ENCODE results near the gene XRCC4. TPM values are rescaled to one million over a fixed set of nuclear protein-coding genes. Genes with fewer than 3 reads are reported as not detected.

The XRCC4 gene
- total RNA-seq, 3 donors from 2014 or later, result 6.4 to 8.3 (median 8.1) TPM

DNA sequence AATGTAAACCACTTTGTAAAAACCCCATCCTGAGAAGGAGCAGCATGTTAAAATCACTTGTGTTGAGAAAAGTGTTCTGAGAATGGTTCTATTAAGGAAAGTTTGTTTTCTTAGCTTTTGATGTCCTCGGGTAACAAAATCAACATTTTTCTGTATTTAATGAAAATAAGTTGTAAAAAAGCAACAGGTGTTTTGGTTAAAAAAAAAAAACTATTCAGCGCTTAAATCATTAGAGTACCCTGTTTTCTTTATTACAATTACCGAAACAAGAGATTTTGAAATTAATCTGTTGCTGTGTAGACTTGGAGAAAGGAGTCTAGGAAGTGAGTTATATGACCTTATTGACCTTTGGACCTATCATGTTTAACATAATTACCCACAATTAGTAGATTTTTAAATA is 167.7 kb downstream of the XRCC4 start:
- H3K4me1 ChIP-seq (ENCODE audit: low read depth), result no peaks in the 10 kb centered on the region
- intact Hi-C loops (cut with DNase I, micrococcal nuclease), result no loop called here
- H3K36me3 ChIP-seq (ENCODE audit: low read depth), result no peaks in the 10 kb centered on the region
- no peak for DNase-seq
- no peak overlapping the region for H3K4me3 ChIP-seq
- H3K9me3 ChIP-seq, result no peaks in the 10 kb centered on the region
- TF ChIP-seq, protein P1, sequence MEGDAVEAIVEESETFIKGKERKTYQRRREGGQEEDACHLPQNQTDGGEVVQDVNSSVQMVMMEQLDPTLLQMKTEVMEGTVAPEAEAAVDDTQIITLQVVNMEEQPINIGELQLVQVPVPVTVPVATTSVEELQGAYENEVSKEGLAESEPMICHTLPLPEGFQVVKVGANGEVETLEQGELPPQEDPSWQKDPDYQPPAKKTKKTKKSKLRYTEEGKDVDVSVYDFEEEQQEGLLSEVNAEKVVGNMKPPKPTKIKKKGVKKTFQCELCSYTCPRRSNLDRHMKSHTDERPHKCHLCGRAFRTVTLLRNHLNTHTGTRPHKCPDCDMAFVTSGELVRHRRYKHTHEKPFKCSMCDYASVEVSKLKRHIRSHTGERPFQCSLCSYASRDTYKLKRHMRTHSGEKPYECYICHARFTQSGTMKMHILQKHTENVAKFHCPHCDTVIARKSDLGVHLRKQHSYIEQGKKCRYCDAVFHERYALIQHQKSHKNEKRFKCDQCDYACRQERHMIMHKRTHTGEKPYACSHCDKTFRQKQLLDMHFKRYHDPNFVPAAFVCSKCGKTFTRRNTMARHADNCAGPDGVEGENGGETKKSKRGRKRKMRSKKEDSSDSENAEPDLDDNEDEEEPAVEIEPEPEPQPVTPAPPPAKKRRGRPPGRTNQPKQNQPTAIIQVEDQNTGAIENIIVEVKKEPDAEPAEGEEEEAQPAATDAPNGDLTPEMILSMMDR (IDR thresholded peaks at IDR 0.05), result no peak
- ATAC-seq, result no peak

DNA sequence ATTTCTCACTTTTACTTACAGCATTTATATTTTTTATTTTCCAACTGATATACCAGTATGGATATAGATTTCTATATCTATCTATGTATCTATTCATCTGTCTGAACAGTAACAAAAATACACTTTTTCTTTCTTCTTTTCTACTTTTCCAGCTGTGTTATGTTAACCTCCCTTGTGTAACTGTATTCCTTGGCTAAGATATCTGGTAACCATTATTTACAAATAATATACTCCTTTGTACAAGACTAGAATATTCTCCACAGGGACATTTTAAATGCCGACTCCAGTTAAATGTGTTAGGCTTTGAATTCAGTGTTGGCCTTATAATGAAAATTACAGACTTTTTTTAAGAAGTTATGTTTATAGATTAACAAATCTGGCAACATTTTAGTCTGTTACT is 168.7 kb downstream of the XRCC4 start:
- intact Hi-C loops (cut with DNase I, micrococcal nuclease), result no loop called here
- no peak for ATAC-seq

DNA sequence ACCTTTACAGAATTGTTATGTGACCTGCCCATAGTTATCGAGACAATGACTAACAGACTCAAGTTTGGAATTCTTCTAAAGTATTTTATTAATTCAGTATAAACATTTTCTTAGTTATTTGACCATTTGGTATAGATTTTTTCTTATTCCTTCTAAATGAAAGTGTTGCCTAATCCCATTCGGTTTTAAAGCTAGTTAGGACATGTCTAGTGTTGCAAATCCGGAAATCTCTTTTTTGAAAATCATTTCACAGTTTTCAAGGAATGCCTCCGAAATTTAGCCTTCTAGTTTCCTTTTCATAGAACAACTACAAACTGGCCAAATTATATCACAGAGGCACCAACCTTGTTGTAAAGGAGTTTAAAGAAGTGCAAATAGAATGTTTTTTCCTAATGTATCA is 171.8 kb downstream of the XRCC4 start:
- H3K4me3 ChIP-seq, result no peak overlapping the region
- no peaks in the 10 kb centered on the region for H3K4me1 ChIP-seq (ENCODE audit: low read depth)
- H3K36me3 ChIP-seq (ENCODE audit: low read depth), result no peaks in the 10 kb centered on the region
- intact Hi-C loops (cut with DNase I, micrococcal nuclease), result no loop called here
- no peak for ATAC-seq
- TF ChIP-seq, protein P1 (IDR thresholded peaks at IDR 0.05), result no peak
- no peak for DNase-seq
- H3K9me3 ChIP-seq, result no peaks in the 10 kb centered on the region

More for the DNA sequence above, 168.7 kb downstream of the XRCC4 start:
- no peaks in the 10 kb centered on the region for H3K36me3 ChIP-seq (ENCODE audit: low read depth)
- H3K9me3 ChIP-seq, result no peaks in the 10 kb centered on the region
- no peaks in the 10 kb centered on the region for H3K4me1 ChIP-seq (ENCODE audit: low read depth)
- H3K4me3 ChIP-seq, result no peak overlapping the region
- no peak for DNase-seq
- TF ChIP-seq, protein P1 (IDR thresholded peaks at IDR 0.05), result no peak

GRCh38 chr5:83251849-83252248 is 174.5 kb downstream of the XRCC4 start:
- intact Hi-C loops (cut with DNase I, micrococcal nuclease), result no loop called here
- no peak for DNase-seq
- Histone ChIP-seq H3K4me1 (ENCODE audit: low read depth) (no peaks in the 10 kb centered on the region), H3K4me3 (no peak overlapping the region), H3K9me3 (no peaks in the 10 kb centered on the region), H3K36me3 (ENCODE audit: low read depth) (no peaks in the 10 kb centered on the region)
- TF ChIP-seq, protein P1 (IDR thresholded peaks at IDR 0.05), result no peak
- ATAC-seq, result no peak

DNA sequence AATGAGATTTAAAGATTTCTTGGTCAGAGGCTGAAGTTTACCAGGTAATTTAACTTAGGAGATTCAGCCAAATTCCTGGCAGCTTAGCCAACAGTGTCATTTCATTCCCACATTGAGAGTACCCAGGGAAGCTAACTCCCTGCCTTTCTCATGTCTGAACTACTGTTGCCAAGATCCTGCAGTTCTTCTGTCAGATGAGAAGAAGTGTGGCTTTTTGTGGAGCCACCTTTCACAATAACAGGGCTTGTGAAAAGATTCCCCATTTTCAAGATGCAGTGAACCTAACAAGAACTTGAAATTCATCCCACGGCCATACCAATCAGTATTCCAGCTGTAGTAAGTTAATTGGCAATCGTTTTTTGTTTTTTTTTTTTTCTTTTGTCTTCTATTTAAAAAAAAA is 176.4 kb downstream of the XRCC4 start:
- DNase-seq, result no peak
- intact Hi-C loops (cut with DNase I, micrococcal nuclease), result no loop called here
- no peaks in the 10 kb centered on the region for H3K36me3 ChIP-seq (ENCODE audit: low read depth)
- H3K4me3 ChIP-seq, result no peak overlapping the region
- no peak for ATAC-seq
- no peaks in the 10 kb centered on the region for H3K9me3 ChIP-seq
- no peaks in the 10 kb centered on the region for H3K4me1 ChIP-seq (ENCODE audit: low read depth)
- TF ChIP-seq, protein P1 (IDR thresholded peaks at IDR 0.05), result no peak

- Histone ChIP-seq H3K9me3 (no peaks in the 10 kb centered on the region), H3K4me1 (ENCODE audit: low read depth) (no peaks in the 10 kb centered on the region), H3K4me3 (no peak overlapping the region), H3K36me3 (ENCODE audit: low read depth) (no peaks in the 10 kb centered on the region)
- no peak for ATAC-seq
- TF ChIP-seq, protein P1 (IDR thresholded peaks at IDR 0.05), result no peak
- DNase-seq, result no peak
- intact Hi-C loops (cut with DNase I, micrococcal nuclease), result no loop called here
Observed at GRCh38 chr5:83255268-83255667, 177.9 kb downstream of the XRCC4 start.

Data from mucosa of descending colon (tissue), 3 donors.